Tibial artery (tissue), 4 donors: ENCODE measurements around the gene MAP7D2.

Experiments used
- DNase-seq, 2 donors: peaks; one replicate each; pipeline ENCODE4 v3.0.0-alpha.2; 2019
- H3K27ac ChIP-seq, 2 donors: fragments of 200-600 bp; sonication (generic) in 1 of 2; 1 replicate in 1 of 2; 2 replicates in 1 of 2; pipeline ENCODE4 v1.5.1; 2018 to 2019; ENCODE audit warnings: mild to moderate bottlenecking in 1 of 2
- H3K27me3 ChIP-seq, 2 donors: fragments of 200-600 bp; sonication (generic) in 1 of 2; one replicate each; pipeline versions ENCODE4 v1.5.1 to v1.6.0; 2016 to 2019
- H3K36me3 ChIP-seq, 3 donors: fragments of 200-600 bp; sonication (generic) in 2 of 3; one replicate each; pipeline ENCODE4 v1.5.1; 2016 to 2019; ENCODE audit warnings: mild to moderate bottlenecking in 2 of 3
- H3K4me1 ChIP-seq, 4 donors: fragments of 200-600 bp; sonication (generic) in 2 of 4; 1 replicate in 3 of 4; 2 replicates in 1 of 4; pipeline ENCODE4 v1.5.1; 2016 to 2019
- H3K4me3 ChIP-seq, 2 donors: fragments of 200-600 bp; sonication (generic) in 1 of 2; 1 replicate in 1 of 2; 2 replicates in 1 of 2; pipeline ENCODE4 v1.5.1; 2018 to 2019; ENCODE audit warnings: mild to moderate bottlenecking in 2 of 2
- H3K9me3 ChIP-seq, 3 donors: fragments of 200-600 bp; sonication (generic) in 1 of 3; one replicate each; pipeline ENCODE4 v1.5.1; 2016 to 2019
- CTCF ChIP-seq, 2 experiments: fragments of 200-600 bp in 1 of 2; fragments of 450-650 bp in 1 of 2; IDR thresholded peaks; one replicate each; pipeline ENCODE4 v1.5.1; 2017 to 2019; ENCODE audit warnings: antibody characterized with exemption in 2 of 2, mild to moderate bottlenecking in 1 of 2, moderate library complexity in 1 of 2
- intact Hi-C: fragments of 100-400 bp; cut with DNase I; formaldehyde crosslinking; loops from one replicate; pipeline ENCODE4 v1.15.0; 2023; ENCODE audit warnings: low total_unique reads

MAP7D2 gene

GRCh38 chrX:20037186-20037585 lies 79.5 kb downstream of the MAP7D2 start:
- H3K27ac ChIP-seq, result no peak overlapping the region
- TF ChIP-seq CTCF (IDR thresholded peaks at IDR 0.05), result no peak
- no peaks in the 10 kb centered on the region for H3K4me1 ChIP-seq
- no peak overlapping the region for H3K4me3 ChIP-seq
- no peaks in the 10 kb centered on the region for H3K36me3 ChIP-seq
- no peaks in the 10 kb centered on the region for H3K9me3 ChIP-seq
- H3K27me3 ChIP-seq, result no peaks in the 10 kb centered on the region
- no peak for DNase-seq
- intact Hi-C loops, result no loop called here

- H3K27ac ChIP-seq, result no peak overlapping the region
- H3K4me3 ChIP-seq, result no peak overlapping the region
These were observed 84.5 kb downstream of the MAP7D2 start for GRCh38 chrX:20032201-20032600.

GRCh38 chrX:20029728-20030127 lies 87.0 kb downstream of the MAP7D2 start:
- H3K36me3 ChIP-seq, result no peaks in the 10 kb centered on the region
- TF ChIP-seq CTCF (IDR thresholded peaks at IDR 0.05), result no peak
- intact Hi-C loops, result no loop called here

More at GRCh38 chrX:20032201-20032600, 84.5 kb downstream of the MAP7D2 start:
- no peaks in the 10 kb centered on the region for H3K9me3 ChIP-seq
- TF ChIP-seq CTCF (IDR thresholded peaks at IDR 0.05), result no peak
- no peak for DNase-seq
- no peaks in the 10 kb centered on the region for H3K4me1 ChIP-seq
- no peaks in the 10 kb centered on the region for H3K36me3 ChIP-seq
- no peaks in the 10 kb centered on the region for H3K27me3 ChIP-seq
- intact Hi-C loops, result no loop called here

GRCh38 chrX:20028588-20028987 lies 88.1 kb downstream of the MAP7D2 start:
- Histone ChIP-seq H3K36me3 (no peaks in the 10 kb centered on the region), H3K9me3 (no peaks in the 10 kb centered on the region), H3K27me3 (no peaks in the 10 kb centered on the region), H3K27ac (no peak overlapping the region), H3K4me3 (no peak overlapping the region), H3K4me1 (no peaks in the 10 kb centered on the region)
- no peak for TF ChIP-seq CTCF (IDR thresholded peaks at IDR 0.05)
- DNase-seq, result no peak
- intact Hi-C loops, result no loop called here

More at GRCh38 chrX:20029728-20030127, 87.0 kb downstream of the MAP7D2 start:
- Histone ChIP-seq H3K9me3 (no peaks in the 10 kb centered on the region), H3K4me1 (no peaks in the 10 kb centered on the region), H3K4me3 (no peak overlapping the region), H3K27ac (no peak overlapping the region), H3K27me3 (no peaks in the 10 kb centered on the region)
- DNase-seq, result no peak

GRCh38 chrX:20026278-20026677 lies 90.4 kb downstream of the MAP7D2 start:
- intact Hi-C loops, result no loop called here
- Histone ChIP-seq H3K4me3 (no peak overlapping the region), H3K4me1 (no peaks in the 10 kb centered on the region), H3K36me3 (no peaks in the 10 kb centered on the region), H3K27ac (no peak overlapping the region), H3K27me3 (no peaks in the 10 kb centered on the region), H3K9me3 (no peaks in the 10 kb centered on the region)
- DNase-seq, result no peak
- no peak for TF ChIP-seq CTCF (IDR thresholded peaks at IDR 0.05)
